SK-N-SH treated with all-trans-retinoic acid at 6 μM for 48 hours (cell line): ENCODE measurements around the gene VWF.

Source experiments
- ATAC-seq: fragments of 200-7000 bp; cut with Tn5 transposase; 3 replicates; pipeline ENCODE4 v1.9.1; 2020; ENCODE audit warnings: mild to moderate bottlenecking, moderate library complexity
- ARNTL ChIP-seq: fragments of 450-650 bp; formaldehyde crosslinking; IDR thresholded peaks from 2 replicates; pipeline ENCODE4 v1.5.0; 2020; ENCODE audit warnings: low read depth, mild to moderate bottlenecking, moderate library complexity, borderline replicate concordance
- BACH2 ChIP-seq: fragments of 250-450 bp; sonication (Bioruptor Pico); IDR thresholded peaks from 2 replicates; pipeline ENCODE4 v1.9.0; 2021; ENCODE audit warnings: mild to moderate bottlenecking, borderline replicate concordance
- CREB5 ChIP-seq: fragments of 250-450 bp; sonication (Bioruptor Pico); IDR thresholded peaks from 2 replicates; pipeline ENCODE4 v1.5.1; 2020; ENCODE audit warnings: low read depth, mild to moderate bottlenecking, moderate library complexity
- CSDC2 ChIP-seq: fragments of 250-450 bp; sonication (Bioruptor Pico); IDR thresholded peaks from 2 replicates; pipeline ENCODE4 v1.5.0; 2020; ENCODE audit warnings: mild to moderate bottlenecking, moderate library complexity
- CSRNP3 ChIP-seq: fragments of 250-450 bp; sonication (Bioruptor Pico); IDR thresholded peaks from 2 replicates; pipeline ENCODE4 v1.5.1; 2021; ENCODE audit warnings: mild to moderate bottlenecking, moderate library complexity
- ESRRG ChIP-seq: fragments of 250-450 bp; sonication (Bioruptor Pico); IDR thresholded peaks from 2 replicates; pipeline ENCODE4 v1.6.1; 2021; ENCODE audit warnings: mild to moderate bottlenecking
- GLIS3 ChIP-seq: fragments of 250-450 bp; sonication (Bioruptor Pico); IDR thresholded peaks from 2 replicates; pipeline ENCODE4 v1.5.0; 2020; ENCODE audit warnings: mild to moderate bottlenecking, moderate library complexity
- ISL1 ChIP-seq: fragments of 250-450 bp; sonication (Bioruptor Pico); IDR thresholded peaks from 2 replicates; pipeline ENCODE4 v2.1.2; 2022; ENCODE audit warnings: mild to moderate bottlenecking, moderate library complexity
- OSR1 ChIP-seq: fragments of 250-450 bp; sonication (Bioruptor Pico); IDR thresholded peaks from 2 replicates; pipeline ENCODE4 v1.8.0; 2022; ENCODE audit warnings: moderate library complexity, mild to moderate bottlenecking, inconsistent platforms
- PATZ1 ChIP-seq: fragments of 250-450 bp; sonication (Bioruptor Pico); IDR thresholded peaks from 2 replicates; pipeline ENCODE4 v1.8.0; 2020; ENCODE audit warnings: mild to moderate bottlenecking, moderate library complexity, borderline replicate concordance
- POU6F1 ChIP-seq: fragments of 250-450 bp; sonication (Bioruptor Pico); IDR thresholded peaks from 2 replicates; pipeline ENCODE4 v1.8.0; 2021; ENCODE audit warnings: low read depth, mild to moderate bottlenecking, moderate library complexity, borderline replicate concordance
- PPARA ChIP-seq: fragments of 250-450 bp; sonication (Bioruptor Pico); IDR thresholded peaks from 2 replicates; pipeline ENCODE4 v1.5.0; 2020; ENCODE audit warnings: mild to moderate bottlenecking, borderline replicate concordance
- RARB ChIP-seq: fragments of 250-450 bp; sonication (Bioruptor Pico); IDR thresholded peaks from 2 replicates; pipeline ENCODE4 v1.8.0; 2021; ENCODE audit warnings: mild to moderate bottlenecking, moderate library complexity
- SNAI2 ChIP-seq: fragments of 250-450 bp; sonication (Bioruptor Pico); IDR thresholded peaks from 2 replicates; pipeline ENCODE4 v1.5.0; 2020; ENCODE audit warnings: mild to moderate bottlenecking, moderate library complexity
- TCF4 ChIP-seq: fragments of 250-450 bp; sonication (Bioruptor Pico); IDR thresholded peaks from 2 replicates; pipeline ENCODE4 v1.8.0; 2021; ENCODE audit warnings: mild to moderate bottlenecking, moderate library complexity, borderline replicate concordance
- TOX ChIP-seq: fragments of 250-450 bp; sonication (Bioruptor Pico); IDR thresholded peaks from 2 replicates; pipeline ENCODE4 v1.8.0; 2021; ENCODE audit warnings: mild to moderate bottlenecking, moderate library complexity, borderline replicate concordance
- TSHZ2 ChIP-seq: fragments of 250-450 bp; sonication (Bioruptor Pico); IDR thresholded peaks from 2 replicates; pipeline ENCODE4 v1.5.0; 2020; ENCODE audit warnings: mild to moderate bottlenecking, moderate library complexity
- ZC3H10 ChIP-seq: fragments of 250-450 bp; sonication (Bioruptor Pico); IDR thresholded peaks from 2 replicates; pipeline ENCODE4 v1.5.1; 2021; ENCODE audit warnings: mild to moderate bottlenecking, moderate library complexity
- ZFP30 ChIP-seq: fragments of 450-650 bp; formaldehyde crosslinking; IDR thresholded peaks from 2 replicates; pipeline ENCODE4 v1.5.0; 2022; ENCODE audit warnings: mild to moderate bottlenecking, moderate library complexity
- ZNF565 ChIP-seq: fragments of 450-650 bp; formaldehyde crosslinking; conservative IDR thresholded peaks from 2 replicates; pipeline ENCODE4 v1.5.0; 2020; ENCODE audit warnings: low read depth, mild to moderate bottlenecking, moderate library complexity
- ZNF70 ChIP-seq: fragments of 450-650 bp; formaldehyde crosslinking; IDR thresholded peaks from 2 replicates; pipeline ENCODE4 v1.5.0; 2020; ENCODE audit warnings: mild to moderate bottlenecking, moderate library complexity

VWF gene

GRCh38 chr12:6036509-6036908 lies 88.0 kb downstream of the VWF start:
- ATAC-seq: no peak
- TF ChIP-seq SNAI2 (CRISPR knock-in tag) (no peak), CSDC2 (CRISPR knock-in tag) (no peak), PATZ1 (no peak), TSHZ2 (CRISPR knock-in tag) (no peak), ISL1 (CRISPR knock-in tag) (no peak), ZC3H10 (CRISPR knock-in tag) (no peak), GLIS3 (CRISPR knock-in tag) (no peak), RARB (CRISPR knock-in tag) (no peak)

- TF ChIP-seq TSHZ2 (CRISPR knock-in tag) (no peak), PATZ1 (no peak), TCF4 (CRISPR knock-in tag) (no peak), ZNF565 (CRISPR knock-in tag) (no peak), ZNF70 (CRISPR knock-in tag) (no peak), ZFP30 (no peak), ISL1 (CRISPR knock-in tag) (no peak), SNAI2 (CRISPR knock-in tag) (no peak), RARB (CRISPR knock-in tag) (no peak), POU6F1 (CRISPR knock-in tag) (no peak), PPARA (CRISPR knock-in tag) (no peak), ARNTL (no peak), ZC3H10 (CRISPR knock-in tag) (no peak), ESRRG (CRISPR knock-in tag) (no peak), OSR1 (CRISPR knock-in tag) (no peak), CSRNP3 (CRISPR knock-in tag) (no peak), CREB5 (CRISPR knock-in tag) (no peak), BACH2 (CRISPR knock-in tag) (no peak), TOX (CRISPR knock-in tag) (no peak)
- TF ChIP-seq, all 23 proteins: peak for 0
- ATAC-seq: no peak
These were observed 89.9 kb downstream of the VWF start for GRCh38 chr12:6034596-6034995.
